ENCODE measurements around the gene SEC14L1.

- no peak for TF ChIP-seq POLR2A (IDR thresholded peaks at IDR 0.05)
- TF ChIP-seq, protein P1, sequence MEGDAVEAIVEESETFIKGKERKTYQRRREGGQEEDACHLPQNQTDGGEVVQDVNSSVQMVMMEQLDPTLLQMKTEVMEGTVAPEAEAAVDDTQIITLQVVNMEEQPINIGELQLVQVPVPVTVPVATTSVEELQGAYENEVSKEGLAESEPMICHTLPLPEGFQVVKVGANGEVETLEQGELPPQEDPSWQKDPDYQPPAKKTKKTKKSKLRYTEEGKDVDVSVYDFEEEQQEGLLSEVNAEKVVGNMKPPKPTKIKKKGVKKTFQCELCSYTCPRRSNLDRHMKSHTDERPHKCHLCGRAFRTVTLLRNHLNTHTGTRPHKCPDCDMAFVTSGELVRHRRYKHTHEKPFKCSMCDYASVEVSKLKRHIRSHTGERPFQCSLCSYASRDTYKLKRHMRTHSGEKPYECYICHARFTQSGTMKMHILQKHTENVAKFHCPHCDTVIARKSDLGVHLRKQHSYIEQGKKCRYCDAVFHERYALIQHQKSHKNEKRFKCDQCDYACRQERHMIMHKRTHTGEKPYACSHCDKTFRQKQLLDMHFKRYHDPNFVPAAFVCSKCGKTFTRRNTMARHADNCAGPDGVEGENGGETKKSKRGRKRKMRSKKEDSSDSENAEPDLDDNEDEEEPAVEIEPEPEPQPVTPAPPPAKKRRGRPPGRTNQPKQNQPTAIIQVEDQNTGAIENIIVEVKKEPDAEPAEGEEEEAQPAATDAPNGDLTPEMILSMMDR (IDR thresholded peaks at IDR 0.05) = no peak
Observed at GRCh38 chr17:77146246-77146632, 5.5 kb downstream of the SEC14L1 start.
